Activated CD8-positive, alpha-beta memory T cell treated with anti-CD3 and anti-CD28 coated beads for 1 hour (primary cell): Measurements from ENCODE around the gene KCNJ12.
"Not testable (repeated sequence)": the region's sequence is repeated elsewhere in the genome, so short reads cannot be mapped to it uniquely, and the experiment has no call there.

ENCODE experiments used
- DNase-seq, 2 donors: peaks; one replicate each; pipeline ENCODE4 v3.0.0-alpha.2; 2020; ENCODE audit warnings: low read depth in 1 of 2; ENCODE audit errors: extremely low read depth in 1 of 2

KCNJ12 gene

GRCh38 chr17:21436883-21437836 is 61.0 kb downstream of the KCNJ12 start:
- not testable (repeated sequence) for DNase-seq

DNA sequence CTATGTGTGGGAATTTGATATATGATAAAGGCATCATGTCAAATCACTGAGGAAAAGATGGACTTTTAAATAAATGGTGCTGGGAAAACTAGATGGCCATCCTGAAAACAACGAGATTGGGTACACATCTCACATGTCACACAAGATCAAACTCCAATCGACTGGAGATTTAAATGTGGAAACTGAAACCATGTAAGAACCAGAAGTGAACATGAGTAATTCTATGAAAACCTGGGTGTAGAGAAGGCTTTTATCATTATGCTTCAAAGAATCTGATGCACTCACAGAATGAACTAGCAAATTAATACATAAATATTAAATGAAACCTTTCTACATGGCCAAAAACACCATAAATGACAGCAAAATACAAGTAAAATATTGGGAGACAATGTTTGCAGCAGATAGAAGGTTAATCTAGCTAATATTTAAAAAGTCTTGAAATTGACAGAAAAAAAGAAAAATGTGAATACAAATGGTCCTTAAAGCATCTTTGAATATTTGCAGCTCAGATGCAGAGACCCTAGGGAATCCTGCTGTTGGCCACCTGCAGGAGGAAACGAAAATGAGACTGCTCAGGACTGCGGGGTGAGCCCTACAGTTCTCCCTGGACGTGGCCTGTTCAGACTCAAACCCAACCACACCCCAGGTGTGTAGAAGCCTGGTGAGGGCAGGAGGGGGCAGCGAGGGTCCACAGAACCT is 62.3 kb downstream of the KCNJ12 start:
- DNase-seq, result not testable (repeated sequence)

DNA sequence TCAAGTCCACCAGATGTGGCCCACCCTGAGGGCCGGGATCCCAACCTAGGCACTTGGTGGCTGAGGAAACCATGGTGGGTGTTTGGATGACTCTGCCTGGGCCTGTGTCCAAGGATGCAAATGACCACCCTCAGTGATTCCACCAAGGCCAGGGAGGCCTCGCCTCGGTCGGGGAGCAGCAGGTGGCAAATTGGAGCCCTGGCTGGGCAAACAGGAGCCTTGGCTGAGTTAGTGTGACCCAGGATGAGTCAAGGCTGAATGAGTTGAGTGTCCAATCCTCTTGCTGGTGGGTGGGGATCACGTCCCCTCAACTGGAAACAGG is 62.8 kb downstream of the KCNJ12 start:
- DNase-seq, result not testable (repeated sequence)

GRCh38 chr17:21445091-21445650 is 69.0 kb downstream of the KCNJ12 start:
- no peak for DNase-seq

GRCh38 chr17:21447552-21447951 is 71.4 kb downstream of the KCNJ12 start:
- not testable (repeated sequence) for DNase-seq

GRCh38 chr17:21449891-21450290 is 73.7 kb downstream of the KCNJ12 start:
- DNase-seq, result not testable (repeated sequence)

- DNase-seq, result no peak
Measured at GRCh38 chr17:21451975-21452374, 75.8 kb downstream of the KCNJ12 start.

DNA sequence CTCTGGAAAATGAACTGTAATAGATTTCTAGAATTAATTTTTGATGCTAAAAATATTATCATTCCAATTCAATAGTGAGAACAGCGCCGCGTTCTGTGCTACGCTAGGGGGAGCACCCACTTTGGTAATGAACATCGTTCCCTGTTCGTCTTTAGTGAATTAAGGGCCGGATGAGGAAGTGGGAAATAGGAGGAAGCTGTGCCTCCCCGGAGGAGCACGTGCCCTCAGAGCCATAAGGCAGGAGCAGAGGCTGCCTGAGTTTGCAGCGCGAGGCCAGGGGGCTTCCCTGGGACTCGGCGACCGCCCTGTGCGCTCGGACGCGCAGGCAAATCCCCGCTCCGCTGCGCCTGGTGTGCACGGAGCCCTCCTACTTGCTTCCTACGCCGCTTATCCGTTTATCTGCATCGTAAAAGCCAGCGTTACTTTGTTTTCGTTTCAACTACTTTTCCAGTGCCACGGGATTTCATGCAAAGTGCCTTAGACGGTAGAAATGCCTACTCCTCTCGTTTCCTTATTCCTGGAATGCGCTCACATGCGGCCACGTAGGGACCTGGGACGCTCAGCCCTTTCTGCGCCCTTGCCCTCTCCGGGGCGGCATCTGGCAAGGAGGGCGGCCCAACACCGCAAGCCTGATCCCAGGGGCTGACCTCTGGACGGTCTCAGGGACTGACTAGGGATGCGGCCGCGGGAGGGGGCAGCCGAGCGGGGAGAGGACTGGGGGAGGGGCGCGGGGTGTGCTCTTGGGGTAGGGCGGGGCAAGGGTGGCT is 76.4 kb downstream of the KCNJ12 start:
- no peak for DNase-seq

DNA sequence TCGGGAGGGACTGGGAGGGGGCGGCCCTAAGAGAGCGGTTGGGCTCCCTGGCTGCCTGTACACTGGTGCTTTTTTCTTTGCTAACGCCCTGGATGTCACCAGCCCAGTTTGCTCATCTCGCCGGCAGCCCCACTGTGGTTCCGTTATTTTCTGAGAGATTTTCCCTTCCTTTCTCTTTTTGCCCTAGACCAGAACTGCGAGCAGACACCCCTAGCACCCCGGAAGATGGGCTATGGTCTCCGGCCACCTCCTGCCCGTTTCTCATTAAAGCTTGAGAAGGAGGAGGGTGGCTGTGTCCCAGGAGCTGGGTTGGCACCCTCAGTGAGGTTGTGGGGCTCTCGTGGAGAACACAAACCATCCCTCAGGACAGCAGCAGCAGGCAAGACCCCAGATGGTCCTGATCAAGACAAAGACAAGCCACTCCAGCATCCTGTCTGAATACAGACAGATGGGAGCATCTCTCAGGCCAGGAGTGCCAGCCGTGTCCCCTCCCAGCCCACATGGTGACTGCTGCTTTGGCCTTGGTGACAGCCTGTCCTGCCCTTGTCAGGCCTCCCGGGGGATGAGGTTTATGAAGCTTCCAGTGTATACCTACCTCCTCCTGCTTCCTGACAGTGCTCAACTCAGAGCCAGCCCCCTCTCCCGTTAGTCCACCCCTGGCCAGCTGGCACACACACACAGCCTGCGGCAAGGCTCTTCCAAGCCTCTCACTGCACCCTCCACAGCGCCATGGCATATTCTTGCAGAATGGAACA is 77.2 kb downstream of the KCNJ12 start:
- no peak for DNase-seq

DNA sequence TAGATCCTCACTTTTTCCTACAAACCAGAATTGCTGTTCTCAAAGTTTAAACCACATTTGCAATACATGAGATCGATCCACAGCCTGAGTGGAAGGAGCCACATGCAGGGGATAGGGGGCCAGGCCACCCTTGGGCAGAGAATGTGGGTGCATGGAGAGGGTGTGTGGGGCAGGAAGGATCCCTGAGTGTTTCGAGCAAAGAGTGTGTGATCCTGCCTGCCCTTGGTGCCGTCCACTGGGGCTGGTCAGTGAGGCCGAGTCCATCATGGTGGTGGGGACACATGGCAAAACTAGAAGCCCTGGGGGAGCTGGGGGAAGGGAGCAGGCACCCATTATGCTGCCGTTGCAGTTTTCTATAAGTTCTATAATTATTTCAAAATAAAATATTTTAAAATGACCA is 77.8 kb downstream of the KCNJ12 start:
- not testable (repeated sequence) for DNase-seq

DNA sequence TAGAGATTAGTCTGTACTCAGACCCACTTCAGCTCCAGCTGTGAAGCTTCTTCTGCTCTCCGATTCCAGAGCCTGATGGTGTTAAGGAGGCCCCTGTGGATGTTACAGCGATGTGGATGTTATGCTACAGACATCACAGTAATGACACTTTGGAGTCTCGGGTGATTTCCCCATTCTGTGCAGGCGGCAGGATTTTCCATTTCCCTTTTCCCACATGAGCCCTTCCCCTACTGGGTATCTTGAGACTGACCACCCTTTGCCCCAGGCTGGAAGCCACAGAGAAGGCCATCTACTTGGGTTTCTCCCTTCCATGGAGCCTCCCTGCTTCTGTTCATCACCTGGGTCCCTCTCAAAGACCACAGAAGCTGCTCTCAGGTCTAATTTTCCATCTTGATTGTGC is 78.3 kb downstream of the KCNJ12 start:
- no peak for DNase-seq

- DNase-seq, result no peak
Measured at GRCh38 chr17:21455761-21456160, 79.6 kb downstream of the KCNJ12 start.

GRCh38 chr17:21456449-21456848 is 80.3 kb downstream of the KCNJ12 start:
- DNase-seq, result not testable (repeated sequence)

GRCh38 chr17:21457051-21458026 is 81.2 kb downstream of the KCNJ12 start:
- DNase-seq, result peak; percentile 81 to 84

- DNase-seq, result no peak
Measured at GRCh38 chr17:21458054-21458453, 81.9 kb downstream of the KCNJ12 start.

- no peak for DNase-seq
Measured at GRCh38 chr17:21459536-21459935, 83.4 kb downstream of the KCNJ12 start.

DNA sequence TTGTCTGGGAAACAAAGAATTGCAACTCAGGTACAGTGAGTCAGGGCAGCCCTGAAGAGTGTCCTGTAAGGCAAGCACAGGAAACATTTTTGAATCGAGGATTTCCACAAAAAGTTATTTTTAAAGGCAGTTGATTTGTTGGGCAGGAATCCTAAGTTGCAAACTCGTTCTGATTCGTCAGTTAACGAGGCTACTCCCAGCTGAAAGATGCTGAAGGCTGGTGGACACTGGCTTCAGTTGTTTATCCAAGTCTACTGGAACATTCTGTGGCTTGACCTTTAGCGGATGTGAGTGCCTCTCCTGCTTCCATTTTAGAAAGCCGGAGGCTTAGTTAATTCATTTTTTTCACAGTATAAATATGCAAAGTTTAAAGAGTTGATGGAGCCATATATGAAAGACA is 84.2 kb downstream of the KCNJ12 start:
- DNase-seq, result no peak

- DNase-seq, result no peak
Measured at GRCh38 chr17:21462237-21462636, 86.1 kb downstream of the KCNJ12 start.

DNA sequence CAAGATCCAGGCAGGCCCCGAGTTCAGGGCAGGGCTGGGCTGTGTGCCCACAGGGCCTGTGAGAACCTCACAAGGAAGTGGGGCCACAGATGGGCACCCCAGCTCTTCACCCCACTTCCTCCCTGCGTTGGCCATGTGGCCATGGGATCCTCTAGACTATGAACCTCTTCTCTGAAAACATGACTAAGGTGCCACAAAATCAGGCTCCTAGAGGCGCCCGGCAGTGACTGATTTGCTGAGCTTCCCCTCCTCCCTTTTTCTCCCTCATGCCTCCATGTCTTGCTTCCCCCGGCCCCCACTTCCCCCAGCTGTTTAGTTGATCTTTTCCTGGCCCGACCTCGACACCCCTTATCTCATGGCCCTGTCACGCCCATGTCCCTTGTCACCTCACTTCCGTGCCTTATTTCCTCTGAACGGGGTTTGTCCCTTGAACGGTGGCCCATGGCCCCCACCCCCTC is 87.1 kb downstream of the KCNJ12 start:
- DNase-seq, result no peak
